Stimulated activated CD4-positive, alpha-beta T cell treated with anti-CD3 and anti-CD28 coated beads, Interleukin-4, amount 100 ng/mL, for 48 hours (primary cell): Measurements from ENCODE around the gene MKRN2.
"Not testable (repeated sequence)": the region's sequence is repeated elsewhere in the genome, so short reads cannot be mapped to it uniquely, and the experiment has no call there.

Source experiments
- DNase-seq, 2 donors: peaks; one replicate each; pipeline ENCODE4 v3.0.0-alpha.2; 2020; ENCODE audit warnings: low read depth in 2 of 2

Gene MKRN2

GRCh38 chr3:12588039-12589009 lies 31.4 kb downstream of the MKRN2 start:
- DNase-seq: no peak

- no peak for DNase-seq
Observed at GRCh38 chr3:12590096-12590495, 33.2 kb downstream of the MKRN2 start.

- DNase-seq: no peak
Observed at GRCh38 chr3:12591456-12591855, 34.6 kb downstream of the MKRN2 start.

GRCh38 chr3:12591997-12592715 lies 35.3 kb downstream of the MKRN2 start:
- DNase-seq: no peak

GRCh38 chr3:12593473-12593872 lies 36.6 kb downstream of the MKRN2 start:
- DNase-seq: no peak

GRCh38 chr3:12598890-12599289 lies 42.0 kb downstream of the MKRN2 start:
- DNase-seq: no peak

- DNase-seq: no peak
Observed at GRCh38 chr3:12601072-12601471, 44.2 kb downstream of the MKRN2 start.

- no peak for DNase-seq
Observed at GRCh38 chr3:12603969-12604368, 47.1 kb downstream of the MKRN2 start.

GRCh38 chr3:12608376-12608775 lies 51.5 kb downstream of the MKRN2 start:
- no peak for DNase-seq

- no peak for DNase-seq
Observed at GRCh38 chr3:12611117-12611516, 54.2 kb downstream of the MKRN2 start.

- no peak for DNase-seq
Observed at GRCh38 chr3:12612514-12613226, 55.8 kb downstream of the MKRN2 start.

GRCh38 chr3:12613250-12613649 lies 56.4 kb downstream of the MKRN2 start:
- no peak for DNase-seq

- no peak for DNase-seq
Observed at GRCh38 chr3:12615266-12615665, 58.4 kb downstream of the MKRN2 start.

GRCh38 chr3:12618426-12618825 lies 61.5 kb downstream of the MKRN2 start:
- no peak for DNase-seq

GRCh38 chr3:12620305-12620704 lies 63.4 kb downstream of the MKRN2 start:
- no peak for DNase-seq

- no peak for DNase-seq
Observed at GRCh38 chr3:12620729-12621128, 63.8 kb downstream of the MKRN2 start.

GRCh38 chr3:12622335-12622734 lies 65.4 kb downstream of the MKRN2 start:
- no peak for DNase-seq

GRCh38 chr3:12624056-12624455 lies 67.2 kb downstream of the MKRN2 start:
- DNase-seq: no peak

GRCh38 chr3:12624964-12625363 lies 68.1 kb downstream of the MKRN2 start:
- DNase-seq: not testable (repeated sequence)

- DNase-seq: no peak
Observed at GRCh38 chr3:12627370-12627769, 70.5 kb downstream of the MKRN2 start.

GRCh38 chr3:12628813-12629212 lies 71.9 kb downstream of the MKRN2 start:
- DNase-seq: no peak

GRCh38 chr3:12629560-12629959 lies 72.7 kb downstream of the MKRN2 start:
- DNase-seq: no peak
